SKM-1 (cell line): ENCODE measurements around the gene SEPTIN5.
A peak's percentile ranks its signal among the peaks of the same experiment; 100 is the strongest.
"Not testable (repeated sequence)": the region's sequence is repeated elsewhere in the genome, so short reads cannot be mapped to it uniquely, and the experiment has no call there.

Experiments used
- DNase-seq: peaks from one replicate; lab custom pipeline; 2025; ENCODE audit not compliant: unreplicated experiment; lab: John Stamatoyannopoulos, UW

SEPTIN5 gene

GRCh38 chr22:19720150-19720827 lies 6.0 kb downstream of the SEPTIN5 start:
- DNase-seq = no peak

- no peak for DNase-seq
These were observed 6.7 kb downstream of the SEPTIN5 start for GRCh38 chr22:19720999-19721329.

- DNase-seq = no peak
These were observed 7.3 kb downstream of the SEPTIN5 start for GRCh38 chr22:19721330-19722177.

- no peak for DNase-seq
These were observed 8.1 kb downstream of the SEPTIN5 start for GRCh38 chr22:19722178-19722981.

GRCh38 chr22:19722982-19723231 lies 8.6 kb downstream of the SEPTIN5 start:
- no peak for DNase-seq

- DNase-seq = no peak
These were observed 9.1 kb downstream of the SEPTIN5 start, which contains the start of gene GP1BB for GRCh38 chr22:19723232-19723982. Gene GP1BB, plus strand, starts transcription at chr22:19723539. Its CDS starts 31 bp downstream, at chr22:19723570.

- DNase-seq = no peak
These were observed 9.9 kb downstream of the SEPTIN5 start for GRCh38 chr22:19723983-19724827.

GRCh38 chr22:19724927-19725661 lies 10.8 kb downstream of the SEPTIN5 start:
- no peak for DNase-seq

GRCh38 chr22:19726064-19726788 lies 11.9 kb downstream of the SEPTIN5 start:
- DNase-seq = not testable (repeated sequence)

- DNase-seq = no peak
These were observed 13.2 kb downstream of the SEPTIN5 start for GRCh38 chr22:19727310-19728150.

- no peak for DNase-seq
These were observed 14.0 kb downstream of the SEPTIN5 start for GRCh38 chr22:19728271-19728670.

- no peak for DNase-seq
These were observed 14.5 kb downstream of the SEPTIN5 start for GRCh38 chr22:19728836-19729235.

- DNase-seq = no peak
These were observed 15.2 kb downstream of the SEPTIN5 start for GRCh38 chr22:19729507-19729906.

- no peak for DNase-seq
These were observed 15.9 kb downstream of the SEPTIN5 start for GRCh38 chr22:19730198-19730597.

GRCh38 chr22:19730655-19731360 lies 16.5 kb downstream of the SEPTIN5 start:
- DNase-seq = peak; percentile 38

GRCh38 chr22:19731361-19732135 lies 17.2 kb downstream of the SEPTIN5 start:
- DNase-seq = no peak
